Activated CD8-positive, alpha-beta memory T cell treated with anti-CD3 and anti-CD28 coated beads, Interleukin-2, amount 50 U/mL, for 24 hours (primary cell): ENCODE results near the gene C4BPB.

Experiments
- DNase-seq: peaks from one replicate; pipeline ENCODE4 v3.0.0-alpha.2; 2020; ENCODE audit errors: extremely low read depth

C4BPB gene

DNA sequence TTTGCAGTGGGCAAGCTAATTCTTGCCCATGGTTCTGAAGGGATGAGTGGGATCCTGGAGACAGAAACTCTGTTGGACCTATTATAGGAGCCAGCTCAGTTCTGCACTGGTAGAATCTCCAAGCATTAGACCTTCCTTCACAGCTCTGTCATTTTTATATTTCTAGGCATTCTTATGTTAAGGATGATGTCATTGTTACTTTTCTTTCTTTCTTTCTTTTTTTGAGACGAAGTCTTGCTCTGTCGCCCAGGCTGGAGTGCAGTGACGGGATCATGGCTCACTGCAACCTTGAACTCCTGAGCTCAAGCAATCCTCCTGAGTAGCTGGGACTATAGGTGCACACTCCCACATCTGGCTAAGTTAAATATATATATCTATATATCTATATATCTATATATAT is 28.1 kb upstream of the C4BPB start:
- DNase-seq = no peak

DNA sequence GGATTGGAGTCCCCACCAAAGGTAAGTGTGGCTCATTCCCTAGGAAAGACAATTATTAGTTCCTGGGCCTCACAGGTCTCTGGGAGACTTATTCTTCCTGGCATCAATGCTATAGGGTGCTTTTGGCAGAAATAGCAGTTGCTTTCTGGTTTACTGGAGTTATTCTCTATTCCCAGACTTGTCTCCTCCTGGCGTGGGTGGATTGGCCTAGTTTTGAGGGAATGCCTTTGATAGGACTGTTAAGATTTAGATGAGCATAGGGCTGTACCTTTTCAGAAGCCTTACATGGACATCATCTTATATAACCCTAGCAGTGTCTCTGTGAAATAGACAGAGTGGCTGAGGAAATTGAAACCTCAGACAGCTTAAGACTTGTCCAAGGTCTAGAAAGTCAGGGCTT is 26.6 kb upstream of the C4BPB start:
- no peak for DNase-seq

DNA sequence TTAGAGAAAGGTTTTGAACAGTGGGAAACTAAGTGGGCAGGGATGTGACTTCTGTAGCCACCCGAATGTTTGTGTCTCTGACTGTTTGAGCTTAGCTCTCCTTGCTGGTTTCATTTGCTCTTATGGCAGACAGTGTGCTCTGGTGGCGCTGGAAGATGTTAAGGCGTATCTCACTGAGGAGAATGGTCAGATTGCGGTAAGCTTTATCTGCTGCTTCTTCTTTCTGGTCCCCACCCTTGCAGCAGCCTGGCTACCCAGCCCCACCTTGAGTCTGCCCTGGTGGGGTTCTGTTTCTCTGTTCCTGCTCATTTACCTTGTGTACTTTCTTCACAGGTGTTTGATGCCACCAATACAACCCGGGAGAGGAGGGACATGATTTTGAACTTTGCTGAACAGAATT is 25.6 kb upstream of the C4BPB start:
- DNase-seq = no peak

DNA sequence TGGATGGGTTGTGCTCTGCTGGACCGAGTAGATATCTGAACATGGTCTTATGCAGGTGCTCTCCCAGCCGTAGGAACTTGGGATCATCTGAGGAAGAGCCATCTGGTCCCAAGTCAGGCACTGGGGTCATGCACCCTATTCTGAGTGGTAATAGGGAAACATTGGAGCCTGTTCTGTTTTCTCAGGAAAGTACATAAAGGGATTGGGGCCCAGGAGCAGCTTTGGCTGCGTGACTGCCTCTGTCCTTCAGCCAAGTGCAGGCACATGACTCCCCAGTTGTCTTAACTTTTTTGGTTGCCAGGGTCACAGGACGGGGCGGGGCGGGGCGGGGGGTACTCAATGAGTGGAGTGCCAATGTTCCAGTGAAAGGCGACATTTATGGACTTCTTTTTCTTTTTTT is 24.1 kb upstream of the C4BPB start:
- no peak for DNase-seq

DNA sequence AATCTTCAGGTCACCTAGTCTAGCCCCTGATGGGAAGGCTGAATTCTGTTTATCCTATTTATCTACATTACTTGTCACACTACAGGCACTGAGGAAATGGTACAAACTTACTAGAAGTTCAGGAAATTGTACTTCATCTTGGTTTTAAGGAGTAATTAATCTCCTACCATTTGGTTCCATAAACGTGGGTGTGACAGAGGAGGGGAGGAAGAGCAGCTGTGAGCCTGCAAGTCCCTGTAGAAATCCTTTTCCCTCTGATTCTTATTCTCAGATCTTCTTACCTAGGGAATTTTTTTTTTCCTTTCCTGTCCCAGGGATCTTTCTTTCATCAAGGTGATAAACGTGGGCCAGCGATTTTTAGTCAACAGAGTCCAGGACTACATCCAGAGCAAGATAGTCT is 21.5 kb upstream of the C4BPB start:
- no peak for DNase-seq

DNA sequence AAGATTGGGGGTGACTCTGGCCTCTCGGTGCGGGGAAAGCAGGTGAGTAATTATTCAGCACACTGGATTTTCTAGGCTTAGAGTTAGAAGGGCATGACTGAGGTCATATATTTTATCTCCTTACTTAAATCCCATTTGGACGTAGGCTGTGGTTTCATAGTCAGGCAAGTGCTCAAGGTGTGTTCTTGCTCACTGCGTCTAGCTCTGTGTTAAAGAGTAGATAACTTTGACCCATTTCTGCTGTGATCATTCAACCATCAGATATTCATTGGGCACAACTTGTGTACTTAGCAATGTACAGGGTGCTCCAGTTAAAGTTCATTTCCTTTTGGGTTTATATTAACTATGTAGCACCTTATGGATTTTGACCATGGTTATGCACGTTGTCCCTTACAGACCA is 21.0 kb upstream of the C4BPB start:
- no peak for DNase-seq

DNA sequence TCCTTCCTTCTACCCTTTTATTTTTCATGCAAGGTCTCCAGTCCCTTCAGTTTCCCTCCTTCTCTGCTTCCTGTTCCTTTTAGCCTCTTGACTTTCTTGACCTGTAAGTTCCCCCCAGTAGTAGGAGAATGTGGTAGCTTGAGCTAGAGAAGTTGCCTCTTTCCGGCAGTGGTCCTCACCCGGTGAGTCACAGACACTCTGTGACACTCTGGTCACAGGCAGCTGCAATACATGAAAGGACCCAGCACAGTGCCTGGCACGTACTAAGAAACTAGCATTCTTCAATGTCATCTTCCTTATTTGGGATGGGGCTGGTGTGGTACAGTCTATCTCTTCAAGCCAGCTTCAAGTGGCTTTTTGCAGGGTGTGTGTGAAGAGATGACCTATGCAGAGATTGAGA is 19.6 kb upstream of the C4BPB start:
- DNase-seq = no peak

DNA sequence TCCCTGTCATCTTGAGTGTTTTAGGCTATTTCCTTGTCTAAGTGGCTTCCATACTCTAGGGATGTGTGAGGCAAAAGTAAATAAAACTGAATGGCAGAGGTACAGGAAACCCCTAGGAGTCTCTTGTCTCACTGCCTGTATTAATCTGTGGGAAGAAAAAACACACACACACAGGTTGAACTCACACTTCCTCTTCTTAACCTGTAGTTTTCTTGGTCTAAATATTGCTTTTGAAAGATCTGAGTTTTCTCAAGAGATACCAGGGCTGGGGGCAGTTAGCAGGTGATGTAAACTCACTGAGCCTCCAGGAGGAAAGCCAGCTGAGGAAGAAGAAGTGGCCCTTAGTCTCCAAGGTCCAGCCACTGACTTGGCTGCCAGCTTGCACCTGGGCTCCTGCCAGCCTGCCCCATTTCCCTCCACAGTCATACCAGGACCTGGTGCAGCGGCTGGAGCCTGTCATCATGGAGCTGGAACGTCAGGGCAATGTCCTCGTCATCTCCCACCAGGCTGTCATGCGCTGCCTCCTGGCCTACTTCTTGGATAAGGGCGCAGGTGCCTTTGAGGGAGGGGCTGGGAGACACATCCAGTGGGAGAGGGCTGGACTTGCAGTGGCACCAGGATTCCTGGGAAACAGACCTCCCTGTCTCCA is 18.7 kb upstream of the C4BPB start:
- DNase-seq = no peak

DNA sequence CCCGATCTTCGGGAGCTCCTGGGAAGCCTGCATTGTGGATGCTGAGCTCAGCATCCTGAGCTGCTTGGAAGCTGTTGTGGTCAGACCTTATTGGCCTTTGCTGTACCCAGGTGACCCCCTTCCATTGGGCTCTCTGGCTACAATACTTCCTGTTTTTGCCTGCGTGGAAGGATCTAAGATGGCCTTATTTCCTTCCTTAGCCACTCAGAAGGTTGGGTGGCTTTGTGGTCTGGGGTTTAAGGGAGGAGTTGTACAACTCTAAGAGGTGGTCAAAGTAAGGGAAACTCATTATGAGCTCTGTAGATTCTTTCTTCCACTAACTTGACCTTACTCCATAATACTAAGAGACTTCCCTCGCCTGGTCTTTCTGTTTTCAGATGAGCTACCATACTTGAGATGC is 17.8 kb upstream of the C4BPB start:
- DNase-seq = no peak

DNA sequence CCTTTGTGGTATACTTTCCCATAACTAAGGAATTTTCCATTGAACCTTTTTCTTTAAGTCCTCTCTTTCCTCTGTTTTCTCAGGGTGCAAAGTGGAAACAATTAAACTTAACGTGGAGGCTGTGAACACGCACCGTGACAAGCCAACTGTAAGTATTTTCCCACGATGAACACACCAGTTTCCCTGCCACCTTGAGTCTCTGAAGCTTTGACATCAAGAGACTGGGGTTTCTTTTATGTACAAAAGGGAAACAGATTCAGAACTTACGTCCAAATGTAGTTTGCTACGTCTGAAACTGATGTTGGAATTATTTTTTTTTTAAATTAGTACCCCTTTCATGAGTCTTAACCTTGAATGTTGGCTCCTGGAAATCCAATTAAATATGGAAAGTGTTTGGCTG is 17.2 kb upstream of the C4BPB start:
- no peak for DNase-seq

DNA sequence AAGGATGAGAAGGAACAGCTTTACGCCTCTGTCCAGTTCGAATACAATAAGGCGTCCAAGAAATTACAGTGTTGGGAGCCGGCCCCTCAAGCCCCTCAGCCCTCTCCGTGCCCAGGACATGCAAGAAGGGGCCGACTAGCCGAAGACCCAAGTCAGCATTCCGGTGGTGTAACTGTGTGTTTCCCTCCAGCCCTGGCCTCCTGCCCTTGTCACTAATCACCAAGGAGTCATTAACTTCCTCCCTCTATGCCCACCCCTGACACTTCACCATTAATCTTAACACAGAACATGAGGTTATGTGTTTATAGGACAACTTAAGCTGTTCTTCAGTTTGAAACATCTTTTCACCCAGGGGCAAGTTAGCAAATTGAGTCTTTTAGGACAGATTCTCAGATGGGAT is 16.4 kb upstream of the C4BPB start:
- no peak for DNase-seq

DNA sequence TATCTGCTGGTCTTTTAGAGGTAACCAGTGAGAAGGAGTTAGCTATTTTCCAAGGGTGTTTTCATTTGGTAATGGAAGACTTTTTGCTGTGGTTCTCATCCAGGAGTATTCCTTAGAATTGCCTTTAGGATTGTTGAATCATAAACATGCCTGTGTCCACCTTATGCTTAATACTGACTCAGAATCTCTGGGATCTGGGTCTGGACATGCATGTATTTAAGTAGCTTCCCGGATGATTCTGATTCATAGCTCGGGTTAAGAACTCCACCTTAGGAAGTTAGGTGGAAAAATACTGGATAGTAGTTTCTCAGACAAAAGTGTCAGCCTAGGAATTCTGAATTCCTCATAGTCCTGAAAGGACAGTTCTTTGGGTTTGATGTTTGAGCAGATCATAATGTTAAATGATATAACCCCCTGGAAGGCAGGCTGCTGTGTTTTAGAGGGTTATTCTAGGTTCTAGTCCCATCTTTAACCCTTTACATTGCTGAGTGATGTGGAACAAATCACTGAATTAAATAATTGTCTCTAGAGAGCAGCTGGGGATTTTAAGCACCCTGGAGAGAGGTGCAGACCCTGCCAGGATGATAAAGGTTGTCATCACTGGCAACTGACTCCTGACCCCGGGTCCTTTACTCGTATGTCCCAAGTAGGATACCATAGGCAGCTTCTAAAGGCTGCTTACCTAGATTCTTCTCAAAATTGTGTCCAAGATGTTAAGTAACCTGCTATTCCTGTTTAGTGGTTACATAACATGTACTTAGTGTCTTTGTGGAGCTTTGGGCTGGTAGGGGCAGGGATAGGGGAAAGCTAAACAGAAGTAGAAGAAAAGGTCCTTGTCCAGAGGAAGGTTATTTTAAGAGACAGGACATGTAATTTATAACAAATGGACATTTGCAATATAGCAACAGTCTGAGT is 14.5 kb upstream of the C4BPB start:
- DNase-seq = no peak

DNA sequence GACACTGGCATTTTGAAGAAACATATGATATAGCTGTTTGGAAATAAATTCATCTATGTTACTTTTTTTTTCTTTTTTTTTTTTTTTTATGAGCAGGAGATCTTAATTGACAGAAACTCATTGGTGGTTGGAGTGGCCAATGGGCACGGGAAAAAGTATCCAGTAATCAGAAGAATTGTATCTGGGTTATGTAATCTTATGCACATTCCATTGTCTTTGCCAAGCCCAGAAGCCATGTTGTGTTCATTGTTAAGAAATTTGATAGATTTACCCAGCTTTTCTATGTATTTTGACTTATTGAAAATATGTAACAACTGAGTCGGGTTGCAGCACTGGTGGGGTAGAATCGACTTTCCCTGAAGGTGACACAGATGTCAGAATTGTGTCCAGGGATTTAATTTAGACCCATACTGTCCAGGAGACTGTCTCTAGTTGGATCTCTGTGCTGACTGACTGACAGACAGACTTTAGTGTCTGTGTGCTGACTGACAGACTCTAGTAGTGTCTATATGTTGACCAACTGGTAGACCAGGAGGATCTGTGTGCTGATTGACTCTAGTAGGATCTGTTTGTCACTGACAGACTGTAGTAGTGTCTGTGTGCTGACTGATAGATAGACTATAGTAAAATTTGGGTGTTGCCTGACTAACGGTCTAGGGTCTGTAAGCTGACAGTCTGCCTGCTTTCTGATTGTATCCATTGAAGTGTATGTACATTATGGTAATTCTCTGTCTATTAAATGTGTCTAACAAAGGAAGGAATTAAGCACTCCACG is 12.3 kb upstream of the C4BPB start:
- no peak for DNase-seq

DNA sequence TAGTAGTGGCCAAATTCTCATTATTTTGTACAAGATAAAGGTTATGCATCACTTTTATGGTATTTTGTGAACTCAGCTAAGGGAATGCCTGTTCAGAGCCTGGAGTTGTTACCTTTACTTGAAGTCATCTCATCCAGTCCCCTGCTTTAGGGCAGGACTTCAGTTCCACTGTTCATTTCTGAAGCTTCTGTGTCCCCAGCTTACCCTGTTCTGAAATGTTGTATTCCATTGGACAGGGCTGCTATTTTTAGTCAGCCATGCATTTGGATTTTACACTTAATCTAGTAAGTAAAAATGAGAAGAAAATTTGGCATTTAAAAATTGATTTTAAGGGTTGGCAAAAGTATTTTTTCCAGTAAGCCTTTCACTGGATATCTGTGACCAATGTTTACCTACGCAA is 11.6 kb upstream of the C4BPB start:
- no peak for DNase-seq

DNA sequence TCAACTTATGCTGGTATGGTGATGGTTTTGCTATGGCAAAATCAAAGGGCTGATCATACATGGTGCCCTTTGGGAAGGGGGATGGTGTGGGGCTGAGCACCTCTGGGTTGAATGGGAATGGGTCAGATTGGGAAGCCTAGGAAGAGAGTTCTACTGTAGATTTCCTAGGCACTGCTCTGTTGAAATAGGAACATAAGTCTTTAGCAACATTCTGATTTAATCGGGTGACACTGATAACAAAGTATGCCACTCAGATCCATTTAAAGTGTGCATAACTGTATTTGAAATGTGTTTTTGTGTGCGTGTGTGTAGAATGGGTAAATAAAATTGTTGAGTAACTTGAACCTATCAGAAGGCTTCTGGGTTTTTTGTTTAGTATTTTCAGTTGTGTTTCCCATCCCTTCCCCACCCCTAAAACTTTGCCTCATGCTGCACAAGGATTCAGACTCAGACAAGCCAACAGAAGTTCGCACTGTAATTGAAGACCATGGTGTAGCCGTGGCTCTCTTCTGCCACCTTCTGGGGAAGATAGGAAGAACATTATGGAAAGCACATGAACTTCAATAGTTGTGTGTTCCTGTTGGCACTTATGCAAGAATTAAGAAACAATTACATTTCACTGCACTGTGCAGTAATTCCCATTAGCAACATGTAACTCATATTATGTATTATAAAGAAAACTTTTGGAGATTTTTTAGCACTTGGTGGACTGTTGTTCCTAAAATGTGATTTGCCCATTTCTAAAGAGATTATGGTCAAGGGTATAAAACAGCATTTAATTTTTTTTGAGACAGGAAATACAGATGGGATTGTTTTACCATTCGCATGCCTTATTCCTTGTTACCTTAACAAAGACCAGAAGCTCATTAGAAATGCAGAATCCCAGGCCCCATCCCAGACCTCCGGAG is 10.9 kb upstream of the C4BPB start:
- peak; percentile 26 for DNase-seq

DNA sequence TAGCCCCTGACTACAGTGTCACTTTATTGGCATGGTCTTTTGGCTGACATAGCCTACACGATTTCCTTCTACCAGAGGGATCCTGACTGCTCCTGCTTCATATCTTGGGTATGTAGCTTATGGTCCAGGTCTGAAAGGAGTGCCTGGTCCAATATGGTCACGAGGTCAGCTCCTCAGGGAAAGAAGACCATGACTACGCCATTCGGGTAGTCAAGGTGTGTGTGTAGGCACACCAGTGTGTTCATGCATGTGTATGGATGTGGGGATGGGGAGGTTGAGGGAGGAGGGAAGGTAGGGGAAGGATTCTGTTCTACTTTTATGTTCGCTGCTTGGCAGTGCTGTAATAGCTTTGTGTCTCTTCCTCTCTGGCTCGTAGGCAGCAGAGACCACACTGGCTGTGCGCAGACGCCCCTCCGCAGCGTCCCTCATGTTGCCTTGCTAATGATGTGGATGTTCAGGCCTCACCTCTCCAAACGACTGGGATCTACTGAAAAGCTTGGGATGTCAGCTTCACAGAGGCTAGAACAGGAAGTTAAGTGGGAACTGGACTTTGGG is 10.0 kb upstream of the C4BPB start:
- DNase-seq = no peak

DNA sequence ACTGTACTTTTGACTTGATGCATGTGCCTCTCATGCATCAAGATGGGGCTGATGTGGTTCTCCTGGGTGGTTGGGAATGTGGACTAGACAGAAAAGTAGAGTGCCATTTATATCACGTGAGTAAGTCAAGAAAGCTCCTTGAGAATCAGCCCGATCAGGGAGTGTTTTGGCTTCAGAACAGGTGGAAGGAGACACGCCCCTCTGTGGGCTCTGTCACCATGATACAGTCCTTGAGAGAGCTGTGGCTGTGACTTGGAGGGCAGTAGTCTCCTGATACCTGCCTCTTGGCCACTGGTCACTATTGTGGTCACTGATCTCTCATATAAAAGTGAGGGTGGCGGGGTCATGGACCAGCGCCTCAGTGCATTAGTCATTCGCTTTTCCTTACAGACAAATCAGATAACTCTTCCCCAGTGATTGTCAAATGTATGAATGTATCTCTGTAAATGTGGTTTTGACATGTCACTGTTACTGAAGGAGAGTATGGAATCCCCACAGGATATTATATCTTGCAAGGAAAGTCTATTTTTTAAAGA is 8.9 kb upstream of the C4BPB start:
- no peak for DNase-seq

DNA sequence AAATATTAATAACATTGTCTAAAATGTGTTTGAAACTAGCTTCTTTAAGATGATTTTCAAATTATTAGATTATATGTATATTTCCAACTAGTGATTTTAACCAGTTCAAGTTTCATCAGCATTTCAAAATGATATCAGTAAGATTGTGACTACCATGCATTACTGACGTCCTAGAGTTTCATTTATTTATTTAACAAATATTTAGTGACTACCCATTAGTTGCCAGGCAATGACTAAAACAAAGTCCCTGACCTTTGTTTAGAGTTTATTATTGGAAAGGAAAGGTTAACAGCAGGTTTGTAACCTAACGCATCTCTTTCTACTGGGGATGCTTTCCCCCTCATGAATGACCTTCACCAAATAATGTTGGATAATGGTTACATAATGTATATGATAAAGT is 7.6 kb upstream of the C4BPB start:
- no peak for DNase-seq

DNA sequence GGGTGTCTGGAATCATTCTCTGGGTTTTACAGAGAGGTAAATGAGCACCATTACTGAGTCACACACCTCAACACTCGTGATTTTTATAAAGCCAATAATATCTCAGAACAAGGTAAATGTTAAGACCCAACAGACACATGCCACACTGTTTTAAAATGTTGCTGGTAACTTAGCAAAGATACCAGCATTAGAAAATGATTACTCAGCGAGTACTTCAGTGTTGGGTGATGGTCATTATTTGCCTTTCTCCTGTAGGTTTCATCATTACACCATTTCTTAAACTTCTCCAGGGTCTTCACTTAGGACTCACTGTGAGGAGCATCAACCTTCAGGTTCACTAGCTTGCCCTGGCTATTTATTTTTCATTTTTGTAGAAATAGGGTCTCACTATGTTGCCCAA is 6.9 kb upstream of the C4BPB start:
- no peak for DNase-seq

DNA sequence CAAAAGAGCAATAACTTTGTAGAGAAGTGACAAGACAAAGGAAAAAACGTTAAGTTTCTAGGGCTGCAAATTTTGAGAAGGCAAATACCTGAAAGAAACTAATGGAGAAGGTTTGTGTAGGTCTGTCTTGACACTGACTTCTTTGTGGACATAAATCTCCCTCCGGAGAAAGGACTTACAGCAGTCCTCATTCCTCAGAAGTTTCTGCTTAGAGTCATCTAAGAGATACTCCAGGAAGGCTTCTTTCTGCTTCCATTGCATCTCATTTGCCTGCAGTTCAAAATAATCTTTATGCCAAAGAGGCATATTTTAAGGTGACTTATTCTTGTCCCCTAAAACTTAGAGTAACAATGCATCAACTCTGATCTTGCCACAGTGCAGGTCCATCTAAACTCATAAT is 4.4 kb upstream of the C4BPB start:
- DNase-seq = no peak

DNA sequence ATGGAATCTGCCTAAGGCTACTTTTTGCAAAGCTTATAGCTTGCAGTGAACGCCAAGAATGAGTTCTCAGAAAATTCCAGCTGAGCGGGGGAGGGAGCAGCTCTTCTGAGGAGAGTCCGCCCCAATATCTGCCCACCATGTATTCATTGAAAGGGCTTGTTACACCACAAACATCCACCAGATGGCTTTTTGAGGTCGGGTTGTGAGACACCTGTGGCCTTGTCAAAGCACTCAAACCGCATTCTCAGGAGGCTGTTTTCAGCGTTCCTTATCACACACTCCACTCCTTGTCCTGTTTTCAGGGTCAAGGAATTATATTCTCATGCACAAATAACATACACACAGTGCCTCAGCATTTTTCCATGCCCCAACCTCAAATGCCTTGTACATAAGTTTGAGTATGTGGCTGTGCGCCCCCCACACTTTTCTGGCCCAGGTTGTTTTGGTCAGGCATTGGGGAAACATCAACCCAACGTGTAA is 3.9 kb upstream of the C4BPB start:
- no peak for DNase-seq
